Measurements from ENCODE around the gene ITPR3.

GRCh38 chr6:33695451-33695887 lies 74.3 kb downstream of the ITPR3 start:
- no peak for TF ChIP-seq CTCF (IDR thresholded peaks at IDR 0.05; ENCODE audit: insufficient read depth, low read depth, low read length)
- TF ChIP-seq EZH2 (IDR thresholded peaks at IDR 0.05; ENCODE audit: insufficient read depth, low read length), result no peak
